ENCODE measurements around the gene ENO1.
"Not testable (repeated sequence)": the region's sequence is repeated elsewhere in the genome, so short reads cannot be mapped to it uniquely, and the experiment has no call there.

ENO1 gene

GRCh38 chr1:8841395-8841794 is 37.1 kb downstream of the ENO1 start:
- DNase-seq: no peak

GRCh38 chr1:8839990-8840389 is 38.5 kb downstream of the ENO1 start:
- no peak for DNase-seq

GRCh38 chr1:8835941-8836643 is 42.4 kb downstream of the ENO1 start:
- DNase-seq: no peak

- DNase-seq: peak; percentile 16
Observed at GRCh38 chr1:8831340-8831739, 47.1 kb downstream of the ENO1 start.

GRCh38 chr1:8830732-8831131 is 47.8 kb downstream of the ENO1 start:
- not testable (repeated sequence) for DNase-seq

GRCh38 chr1:8825985-8826481 is 52.5 kb downstream of the ENO1 start:
- no peak for DNase-seq

- DNase-seq: no peak
Observed at GRCh38 chr1:8823295-8823664, 55.2 kb downstream of the ENO1 start.

- DNase-seq: peak; percentile 52
Observed at GRCh38 chr1:8822373-8823294, 55.9 kb downstream of the ENO1 start.

GRCh38 chr1:8821084-8821483 is 57.4 kb downstream of the ENO1 start:
- no peak for DNase-seq

- DNase-seq: not testable (repeated sequence)
Observed at GRCh38 chr1:8818789-8819188, 59.7 kb downstream of the ENO1 start.

GRCh38 chr1:8818325-8818775 is 60.1 kb downstream of the ENO1 start:
- peak; percentile 29 for DNase-seq

GRCh38 chr1:8817412-8818324 is 60.8 kb downstream of the ENO1 start, which contains the start of gene RERE:
Gene RERE (minus strand): TSS chr1:8817640.
- DNase-seq: peak; percentile 79

- no peak for DNase-seq
Observed at GRCh38 chr1:8816831-8817411, 61.6 kb downstream of the ENO1 start.

- DNase-seq: no peak
Observed at GRCh38 chr1:8816264-8816663, 62.2 kb downstream of the ENO1 start.

GRCh38 chr1:8815582-8816151 is 62.8 kb downstream of the ENO1 start:
- no peak for DNase-seq

GRCh38 chr1:8814865-8815264 is 63.6 kb downstream of the ENO1 start:
- no peak for DNase-seq

GRCh38 chr1:8813991-8814390 is 64.5 kb downstream of the ENO1 start:
- DNase-seq: no peak

GRCh38 chr1:8813016-8813763 is 65.3 kb downstream of the ENO1 start:
- no peak for DNase-seq

GRCh38 chr1:8812081-8812480 is 66.4 kb downstream of the ENO1 start:
- no peak for DNase-seq
